H4 (cell line): Measurements from ENCODE around the gene C2orf49. TPM values are rescaled to one million over a fixed set of nuclear protein-coding genes. Genes with fewer than 3 reads are reported as not detected.

Experiments
- total RNA-seq: library from RNA; depleted of rRNA; stranded (reverse); fragments of >200 nt; shearing (Covaris generic); gene quantifications from 2 replicates; pipeline ENCODE4 v1.2.3, GENCODE V29; 2014; rRNA removed

Gene C2orf49
- total RNA-seq, 1 experiment from 2014 or later, result 18.1 TPM

Other genes starting within 250 kb of the C2orf49 start
- not detected in 2 replicates for gene GPR45, start 95.8 kb upstream of the C2orf49 start, total RNA-seq
- gene TGFBRAP1, start 7.8 kb upstream of the C2orf49 start, total RNA-seq, result 13.8 and 14.6 TPM in 2 replicates
- gene FHL2, start 61.5 kb downstream of the C2orf49 start, total RNA-seq, result 163 and 195 TPM in 2 replicates